ENCODE measurements around the gene CEP112.

DNA sequence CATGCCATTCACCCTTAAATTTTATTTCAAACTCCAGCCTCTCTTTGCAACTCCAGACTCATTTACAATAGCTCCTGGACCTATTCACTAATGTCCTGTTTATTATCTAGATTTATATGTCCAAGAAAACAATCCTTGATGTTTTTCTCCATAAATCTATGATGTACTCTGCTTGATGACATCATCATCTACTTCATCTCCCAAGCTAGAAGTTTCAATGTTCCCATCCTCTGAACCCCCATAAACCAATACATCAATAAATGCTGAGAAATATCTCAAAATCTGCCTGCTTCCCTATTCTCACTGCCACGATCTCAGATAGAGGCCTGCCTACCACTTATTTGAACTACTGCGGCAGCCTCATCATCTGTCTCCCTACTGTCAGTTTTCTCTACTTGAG, 4.2 kb downstream of the CEP112 start:
- TF ChIP-seq, protein P1, sequence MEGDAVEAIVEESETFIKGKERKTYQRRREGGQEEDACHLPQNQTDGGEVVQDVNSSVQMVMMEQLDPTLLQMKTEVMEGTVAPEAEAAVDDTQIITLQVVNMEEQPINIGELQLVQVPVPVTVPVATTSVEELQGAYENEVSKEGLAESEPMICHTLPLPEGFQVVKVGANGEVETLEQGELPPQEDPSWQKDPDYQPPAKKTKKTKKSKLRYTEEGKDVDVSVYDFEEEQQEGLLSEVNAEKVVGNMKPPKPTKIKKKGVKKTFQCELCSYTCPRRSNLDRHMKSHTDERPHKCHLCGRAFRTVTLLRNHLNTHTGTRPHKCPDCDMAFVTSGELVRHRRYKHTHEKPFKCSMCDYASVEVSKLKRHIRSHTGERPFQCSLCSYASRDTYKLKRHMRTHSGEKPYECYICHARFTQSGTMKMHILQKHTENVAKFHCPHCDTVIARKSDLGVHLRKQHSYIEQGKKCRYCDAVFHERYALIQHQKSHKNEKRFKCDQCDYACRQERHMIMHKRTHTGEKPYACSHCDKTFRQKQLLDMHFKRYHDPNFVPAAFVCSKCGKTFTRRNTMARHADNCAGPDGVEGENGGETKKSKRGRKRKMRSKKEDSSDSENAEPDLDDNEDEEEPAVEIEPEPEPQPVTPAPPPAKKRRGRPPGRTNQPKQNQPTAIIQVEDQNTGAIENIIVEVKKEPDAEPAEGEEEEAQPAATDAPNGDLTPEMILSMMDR (IDR thresholded peaks at IDR 0.05), result no peak
- TF ChIP-seq POLR2AphosphoS5 (IDR thresholded peaks at IDR 0.05) (no peak), POLR2A (IDR thresholded peaks at IDR 0.05) (no peak), EP300 (IDR thresholded peaks at IDR 0.05; ENCODE audit: low read depth) (no peak)
